SU-DHL-6 (cell line): Measurements from ENCODE around the gene NOL9.

Experiments used
- CTCF ChIP-seq: fragments of 200-600 bp; sonication (generic); IDR thresholded peaks from one replicate; pipeline ENCODE4 v1.5.1; 2017; ENCODE audit warnings: antibody characterized with exemption, mild to moderate bottlenecking, low read length, moderate library complexity; ENCODE audit not compliant: insufficient read depth, poor library complexity, severe bottlenecking
- EZH2phosphoT487 ChIP-seq: fragments of 200-600 bp; sonication (generic), shearing (Covaris generic); conservative IDR thresholded peaks from 2 replicates; pipeline ENCODE4 v1.6.1; 2018; ENCODE audit warnings: mild to moderate bottlenecking, antibody characterized with exemption, low read length, moderate library complexity, mixed read lengths

DNA sequence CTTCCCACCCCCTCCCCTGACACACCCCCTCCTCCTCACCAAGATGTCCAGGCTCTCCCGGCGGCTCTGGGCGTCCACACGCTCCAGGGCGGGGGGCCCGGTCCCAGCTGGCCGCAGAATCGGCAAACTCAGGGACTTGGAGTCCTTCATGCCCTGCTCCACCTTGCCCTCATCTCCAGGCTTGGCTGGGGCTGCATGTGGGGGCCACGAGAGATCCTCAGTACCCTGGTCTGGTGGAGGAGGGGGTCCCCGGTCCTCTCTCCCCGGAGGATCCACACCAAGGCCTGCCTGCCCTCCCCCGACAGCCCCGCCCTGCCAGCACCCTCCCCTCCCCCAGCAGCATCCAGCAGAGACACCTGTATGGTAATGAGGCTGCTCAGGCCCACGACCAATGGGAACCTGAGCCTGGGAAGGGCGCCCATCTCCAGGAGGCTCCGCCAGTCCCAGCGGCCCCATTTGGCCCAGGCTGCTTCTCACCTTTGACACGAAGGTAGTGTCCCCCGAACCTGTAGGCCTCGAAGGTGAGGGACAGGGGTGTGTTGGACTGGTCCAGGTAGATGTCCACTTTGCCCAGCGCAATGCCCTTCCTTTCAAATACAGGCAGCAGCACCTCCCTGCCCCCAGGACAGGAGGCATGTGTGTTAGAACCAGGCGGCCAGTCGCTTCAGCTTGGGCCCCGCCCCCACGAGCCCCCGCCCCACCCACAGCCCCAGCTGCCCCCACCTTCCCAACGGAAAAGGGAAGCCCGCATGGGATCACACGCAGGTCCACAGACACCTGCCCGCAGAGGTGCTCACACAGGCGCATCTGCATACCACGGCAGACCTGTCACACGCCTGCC lies 80.1 kb downstream of the NOL9 start:
- TF ChIP-seq CTCF (no peak), EZH2phosphoT487 (no peak)
